Upper lobe of right lung (tissue), 1 donor: ENCODE results near the gene ZNF749. TPM values are rescaled to one million over a fixed set of nuclear protein-coding genes. Genes with fewer than 3 reads are reported as not detected.
A peak's percentile ranks its signal among the peaks of the same experiment; 100 is the strongest.

Experiments
- ATAC-seq: fragments of 200-7000 bp; cut with Tn5 transposase; one replicate; pipeline ENCODE4 v1.9.1; 2020; ENCODE audit warnings: mild to moderate bottlenecking, moderate library complexity
- DNase-seq: peaks from one replicate; pipeline ENCODE4 v3.0.0-alpha.2; 2020
- H3K27ac ChIP-seq: fragments of 200-600 bp; one replicate; pipeline ENCODE4 v1.8.0; 2022
- H3K27me3 ChIP-seq: fragments of 200-600 bp; one replicate; pipeline ENCODE4 v1.8.0; 2022; ENCODE audit warnings: mild to moderate bottlenecking
- H3K36me3 ChIP-seq: fragments of 200-600 bp; one replicate; pipeline ENCODE4 v1.8.0; 2022
- H3K4me1 ChIP-seq: fragments of 200-600 bp; one replicate; pipeline ENCODE4 v1.8.0; 2022
- H3K4me3 ChIP-seq: fragments of 200-600 bp; one replicate; pipeline ENCODE4 v1.8.0; 2022; ENCODE audit warnings: mild to moderate bottlenecking
- H3K9me3 ChIP-seq: fragments of 200-600 bp; one replicate; pipeline ENCODE4 v1.8.0; 2022
- intact Hi-C: fragments of 100-400 bp; cut with DNase I; formaldehyde crosslinking; loops from one replicate; pipeline ENCODE4 v1.11.0; 2022
- total RNA-seq: library from RNA; stranded (reverse); fragmentation: NEBNext Ultra II Directional; extraction: Animal tissue kit (Norgen Biotek cat#: 25700); gene quantifications from one replicate; pipeline ENCODE4 v1.2.1, GENCODE V29; 2021
- TF ChIP-seq, protein P1 (sequence below): fragments of 200-600 bp; IDR thresholded peaks from one replicate; pipeline ENCODE4 v1.8.0; 2022; ENCODE audit warnings: antibody characterized with exemption
- donor health status: DM: no; HTN: yes; CAD: no; lungs with severe emphysema.

The ZNF749 gene
- total RNA-seq, 1 donor from 2014 or later = 7.5 TPM

GRCh38 chr19:57443121-57443696 is 8.1 kb downstream of the ZNF749 start:
- Histone ChIP-seq H3K27ac (no peak overlapping the region), H3K9me3 (peaks cover 47% of the 10 kb centered on the region), H3K4me3 (no peak overlapping the region), H3K27me3 (no peaks in the 10 kb centered on the region), H3K4me1 (no peaks in the 10 kb centered on the region), H3K36me3 (no peaks in the 10 kb centered on the region)
- DNase-seq (no peak), ATAC-seq (no peak)
- intact Hi-C loops = no loop called here
- TF ChIP-seq, protein P1, sequence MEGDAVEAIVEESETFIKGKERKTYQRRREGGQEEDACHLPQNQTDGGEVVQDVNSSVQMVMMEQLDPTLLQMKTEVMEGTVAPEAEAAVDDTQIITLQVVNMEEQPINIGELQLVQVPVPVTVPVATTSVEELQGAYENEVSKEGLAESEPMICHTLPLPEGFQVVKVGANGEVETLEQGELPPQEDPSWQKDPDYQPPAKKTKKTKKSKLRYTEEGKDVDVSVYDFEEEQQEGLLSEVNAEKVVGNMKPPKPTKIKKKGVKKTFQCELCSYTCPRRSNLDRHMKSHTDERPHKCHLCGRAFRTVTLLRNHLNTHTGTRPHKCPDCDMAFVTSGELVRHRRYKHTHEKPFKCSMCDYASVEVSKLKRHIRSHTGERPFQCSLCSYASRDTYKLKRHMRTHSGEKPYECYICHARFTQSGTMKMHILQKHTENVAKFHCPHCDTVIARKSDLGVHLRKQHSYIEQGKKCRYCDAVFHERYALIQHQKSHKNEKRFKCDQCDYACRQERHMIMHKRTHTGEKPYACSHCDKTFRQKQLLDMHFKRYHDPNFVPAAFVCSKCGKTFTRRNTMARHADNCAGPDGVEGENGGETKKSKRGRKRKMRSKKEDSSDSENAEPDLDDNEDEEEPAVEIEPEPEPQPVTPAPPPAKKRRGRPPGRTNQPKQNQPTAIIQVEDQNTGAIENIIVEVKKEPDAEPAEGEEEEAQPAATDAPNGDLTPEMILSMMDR = no peak

- intact Hi-C loops = no loop called here
- H3K27ac ChIP-seq = no peak overlapping the region
- H3K4me1 ChIP-seq = no peaks in the 10 kb centered on the region
- no peak overlapping the region for H3K4me3 ChIP-seq
- H3K27me3 ChIP-seq = no peaks in the 10 kb centered on the region
- no peaks in the 10 kb centered on the region for H3K36me3 ChIP-seq
- no peak for ATAC-seq
- TF ChIP-seq, protein P1 = no peak
- DNase-seq = no peak
- H3K9me3 ChIP-seq = peaks cover 6% of the 10 kb centered on the region
These were observed 17.2 kb downstream of the ZNF749 start for GRCh38 chr19:57452307-57452706.

GRCh38 chr19:57465680-57466381 is 30.7 kb downstream of the ZNF749 start:
- Histone ChIP-seq H3K27me3 (no peaks in the 10 kb centered on the region), H3K9me3 (peaks cover 68% of the 10 kb centered on the region), H3K4me1 (no peaks in the 10 kb centered on the region), H3K36me3 (no peaks in the 10 kb centered on the region), H3K4me3 (no peak overlapping the region), H3K27ac (no peak overlapping the region)
- ATAC-seq (peak; percentile 39), DNase-seq (no peak)
- TF ChIP-seq, protein P1 = peak; percentile 24
- intact Hi-C loops = no loop called here

- DNase-seq = no peak
- Histone ChIP-seq H3K36me3 (no peaks in the 10 kb centered on the region), H3K4me3 (no peak overlapping the region), H3K9me3 (peaks cover 75% of the 10 kb centered on the region), H3K27ac (no peak overlapping the region), H3K4me1 (no peaks in the 10 kb centered on the region), H3K27me3 (no peaks in the 10 kb centered on the region)
- ATAC-seq = no peak
- intact Hi-C loops = no loop called here
- TF ChIP-seq, protein P1 = no peak
These were observed 31.4 kb downstream of the ZNF749 start for GRCh38 chr19:57466489-57466888.

- H3K36me3 ChIP-seq = peaks cover 12% of the 10 kb centered on the region
- no peaks in the 10 kb centered on the region for H3K27me3 ChIP-seq
- TF ChIP-seq, protein P1 = no peak
- no peak for ATAC-seq
- H3K4me3 ChIP-seq = no peak overlapping the region
- intact Hi-C loops = no loop called here
- H3K9me3 ChIP-seq = peaks cover 71% of the 10 kb centered on the region
- H3K27ac ChIP-seq = no peak overlapping the region
- DNase-seq = no peak
- H3K4me1 ChIP-seq = no peaks in the 10 kb centered on the region
These were observed 38.5 kb downstream of the ZNF749 start for GRCh38 chr19:57473646-57474045.
